GM12892 (cell line): ENCODE measurements around the gene OR8B8.

ENCODE experiments used
- POLR2A ChIP-seq: IDR thresholded peaks from 2 replicates; pipeline ENCODE4 v1.6.1; 2011; ENCODE audit warnings: low read depth, low read length, control low read depth
- POLR2AphosphoS5 ChIP-seq: IDR thresholded peaks from 2 replicates; pipeline ENCODE4 v1.6.1; 2011; ENCODE audit warnings: low read depth, low read length, control low read depth

DNA sequence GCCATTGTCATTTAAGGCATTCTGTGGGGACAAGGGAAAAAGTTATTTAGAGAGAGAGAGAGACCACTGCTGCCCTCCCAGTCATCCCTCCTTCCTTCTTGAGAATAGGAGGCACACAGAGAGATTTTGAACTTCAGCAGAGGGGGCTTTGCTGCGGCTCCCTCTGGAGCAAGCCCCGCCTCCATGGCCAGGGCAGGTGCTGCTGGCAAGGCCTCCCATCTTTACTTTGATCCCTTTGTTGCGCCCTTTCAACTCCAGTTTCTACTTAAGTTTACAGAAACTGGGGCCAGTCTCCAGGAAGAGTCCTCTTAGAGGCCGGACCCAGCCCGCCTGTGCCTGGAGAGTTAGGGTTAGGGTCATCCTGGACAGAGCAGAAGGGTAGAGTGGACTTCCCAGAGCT is 4.4 kb downstream of the OR8B8 start:
- TF ChIP-seq POLR2A = no peak
- TF ChIP-seq POLR2AphosphoS5 = no peak
